AG09309 (cell line): ENCODE measurements around the gene NRXN3.

Experiments used
- DNase-seq: peaks from one replicate; pipeline ENCODE4 v3.0.0-alpha.2; 2010; ENCODE audit warnings: low read depth
- H3K4me3 ChIP-seq: 2 replicates; pipeline ENCODE4 v1.5.1; 2011; ENCODE audit warnings: mild to moderate bottlenecking, low read depth, low read length, moderate library complexity; ENCODE audit not compliant: control insufficient read depth
- TF ChIP-seq, protein P1 (sequence below): IDR thresholded peaks from 2 replicates; pipeline ENCODE4 v1.5.1; 2011; ENCODE audit warnings: mild to moderate bottlenecking, low read depth, low read length, inconsistent platforms; ENCODE audit not compliant: insufficient read depth, control insufficient read depth; ENCODE audit errors: missing control alignments

Gene NRXN3

DNA sequence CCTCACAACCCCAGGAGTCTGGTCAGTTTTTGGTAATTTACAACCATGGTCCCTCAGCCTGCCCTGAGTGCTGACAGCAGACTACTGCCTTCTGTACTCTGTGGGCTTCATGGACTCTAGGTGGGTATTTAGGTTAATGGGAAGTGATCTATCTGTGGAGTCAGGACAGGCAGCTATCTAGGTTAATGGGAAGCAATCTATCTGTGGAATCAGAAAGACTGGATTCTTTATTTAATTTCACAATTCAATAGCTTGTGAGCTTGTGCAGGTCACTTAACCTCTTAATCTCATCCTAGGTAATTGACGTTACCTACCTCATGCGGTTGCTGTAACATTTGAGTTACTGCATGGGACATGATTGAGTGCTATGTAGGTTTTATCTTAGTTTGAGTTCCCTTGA, 777.5 kb downstream of the NRXN3 start:
- no peak for DNase-seq
- TF ChIP-seq, protein P1, sequence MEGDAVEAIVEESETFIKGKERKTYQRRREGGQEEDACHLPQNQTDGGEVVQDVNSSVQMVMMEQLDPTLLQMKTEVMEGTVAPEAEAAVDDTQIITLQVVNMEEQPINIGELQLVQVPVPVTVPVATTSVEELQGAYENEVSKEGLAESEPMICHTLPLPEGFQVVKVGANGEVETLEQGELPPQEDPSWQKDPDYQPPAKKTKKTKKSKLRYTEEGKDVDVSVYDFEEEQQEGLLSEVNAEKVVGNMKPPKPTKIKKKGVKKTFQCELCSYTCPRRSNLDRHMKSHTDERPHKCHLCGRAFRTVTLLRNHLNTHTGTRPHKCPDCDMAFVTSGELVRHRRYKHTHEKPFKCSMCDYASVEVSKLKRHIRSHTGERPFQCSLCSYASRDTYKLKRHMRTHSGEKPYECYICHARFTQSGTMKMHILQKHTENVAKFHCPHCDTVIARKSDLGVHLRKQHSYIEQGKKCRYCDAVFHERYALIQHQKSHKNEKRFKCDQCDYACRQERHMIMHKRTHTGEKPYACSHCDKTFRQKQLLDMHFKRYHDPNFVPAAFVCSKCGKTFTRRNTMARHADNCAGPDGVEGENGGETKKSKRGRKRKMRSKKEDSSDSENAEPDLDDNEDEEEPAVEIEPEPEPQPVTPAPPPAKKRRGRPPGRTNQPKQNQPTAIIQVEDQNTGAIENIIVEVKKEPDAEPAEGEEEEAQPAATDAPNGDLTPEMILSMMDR = no peak
- no peak overlapping the region for H3K4me3 ChIP-seq

DNA sequence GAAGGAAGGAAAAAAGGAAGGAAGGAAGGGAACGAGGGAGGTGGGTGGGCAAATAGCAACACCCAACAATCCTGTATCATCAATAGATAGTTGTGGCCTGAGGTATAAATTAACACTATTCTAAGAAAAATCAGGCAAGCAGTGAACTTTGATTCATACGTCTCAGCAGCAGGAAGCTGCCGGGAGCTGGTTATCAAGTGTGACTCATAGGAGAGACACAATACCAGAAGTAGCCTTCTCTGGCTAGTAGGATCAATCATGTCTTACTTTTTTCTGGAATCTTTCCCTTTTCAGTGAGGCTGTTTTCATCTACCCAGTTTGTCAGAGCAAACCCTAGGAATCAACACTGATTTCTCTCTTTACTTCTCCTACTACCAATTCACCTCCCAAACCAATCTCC, 780.5 kb downstream of the NRXN3 start:
- TF ChIP-seq, protein P1 = no peak
- H3K4me3 ChIP-seq = no peak overlapping the region
- no peak for DNase-seq

DNA sequence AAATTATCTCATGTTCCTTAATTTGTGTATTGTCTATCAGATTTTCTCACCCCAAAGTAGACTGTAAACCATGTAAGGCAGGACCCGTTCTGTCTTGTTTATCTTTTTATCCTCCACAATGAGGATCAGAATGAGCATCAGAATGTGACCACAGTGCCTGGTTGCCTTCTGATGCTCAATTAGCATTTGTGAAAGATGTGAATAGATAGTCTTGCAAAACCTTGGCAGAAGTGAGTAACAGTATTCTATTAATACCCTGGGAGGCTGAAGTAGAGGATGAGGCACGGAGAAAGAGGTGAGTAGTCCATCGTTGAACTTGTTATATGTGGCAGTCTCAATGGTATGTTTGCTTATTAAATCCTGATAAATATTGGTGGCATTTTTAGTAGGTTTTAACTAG, 781.4 kb downstream of the NRXN3 start:
- no peak for DNase-seq
- no peak overlapping the region for H3K4me3 ChIP-seq
- TF ChIP-seq, protein P1 = no peak

DNA sequence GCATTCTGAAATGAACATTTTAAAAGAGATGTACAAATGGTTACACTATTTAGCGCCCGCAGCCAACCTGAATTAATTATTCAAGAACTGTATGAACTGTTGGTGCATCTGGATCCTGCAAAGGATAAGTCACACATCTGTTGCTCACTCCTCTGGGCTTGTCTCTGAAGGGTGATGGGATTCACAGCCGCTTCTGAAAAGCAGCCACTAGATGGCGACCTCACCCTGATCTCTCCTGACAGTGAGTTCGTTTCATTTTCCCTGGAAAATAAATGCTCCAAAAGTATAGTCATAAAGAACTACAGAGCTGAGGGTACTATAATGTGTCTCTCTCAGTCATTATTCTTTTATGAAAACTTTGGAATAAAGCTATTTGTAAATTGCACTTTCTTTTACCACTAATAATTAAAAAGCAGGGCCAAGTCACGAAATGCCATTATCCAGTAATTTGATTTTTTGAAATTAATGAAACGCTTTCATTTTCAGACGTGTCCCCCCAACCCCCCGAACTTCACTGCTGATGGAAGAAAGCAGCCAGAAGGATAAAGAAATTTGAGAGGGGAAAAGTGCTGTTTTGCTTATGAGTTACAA, 789.6 kb downstream of the NRXN3 start:
- H3K4me3 ChIP-seq = no peak overlapping the region
- DNase-seq = peak; percentile 50
- TF ChIP-seq, protein P1 = peak; percentile 85

DNA sequence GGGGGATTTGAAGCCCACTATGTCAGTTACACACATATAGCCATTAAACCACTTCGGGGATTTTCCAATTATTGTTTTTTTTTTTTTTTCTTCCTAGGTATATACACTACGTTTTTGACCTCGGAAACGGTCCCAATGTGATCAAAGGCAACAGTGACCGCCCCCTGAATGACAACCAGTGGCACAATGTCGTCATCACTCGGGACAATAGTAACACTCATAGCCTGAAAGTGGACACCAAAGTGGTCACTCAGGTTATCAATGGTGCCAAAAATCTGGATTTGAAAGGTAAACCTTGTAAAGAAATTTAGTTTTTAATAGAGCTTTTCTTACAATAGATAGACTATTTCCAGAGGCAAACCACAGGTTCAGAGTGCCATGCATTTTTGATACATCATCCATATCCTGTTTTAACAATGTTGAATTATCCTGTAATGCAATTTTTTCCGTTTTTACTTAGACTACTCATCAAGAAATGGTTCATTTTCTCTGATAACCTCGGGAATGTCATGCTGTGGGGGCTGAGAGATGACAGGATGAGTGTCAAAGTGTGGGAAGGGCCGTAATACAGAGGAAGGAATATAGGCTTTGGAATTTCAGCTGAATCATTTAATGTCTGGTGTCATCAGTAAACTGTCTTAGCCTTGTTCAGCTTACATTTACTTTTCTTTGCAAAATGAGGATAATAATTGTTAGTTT, 797.1 kb downstream of the NRXN3 start:
- TF ChIP-seq, protein P1 = no peak
- H3K4me3 ChIP-seq = no peak overlapping the region
- peak; percentile 38 for DNase-seq

DNA sequence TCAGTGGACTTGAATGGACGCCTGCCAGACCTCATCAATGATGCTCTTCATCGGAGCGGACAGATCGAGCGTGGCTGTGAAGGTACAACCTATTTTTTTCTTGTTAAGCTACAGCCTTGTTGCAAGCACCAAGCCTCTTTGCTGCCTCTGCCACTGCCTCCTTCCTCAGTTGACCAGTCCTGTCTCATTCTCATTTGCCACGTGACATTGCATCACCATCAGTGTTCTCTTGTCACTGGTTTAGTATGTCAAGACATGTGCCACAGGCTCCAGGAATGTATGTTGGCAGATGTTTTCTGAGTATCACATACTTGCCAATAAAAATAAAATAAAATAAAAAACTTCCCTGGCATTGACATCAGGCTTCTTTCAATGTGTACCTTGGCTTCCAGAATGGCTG, 798.1 kb downstream of the NRXN3 start:
- no peak overlapping the region for H3K4me3 ChIP-seq
- TF ChIP-seq, protein P1 = no peak
- no peak for DNase-seq
